Renal cortical epithelial cell (primary cell): ENCODE measurements around the gene MSL3. TPM values are rescaled to one million over a fixed set of nuclear protein-coding genes. Genes with fewer than 3 reads are reported as not detected.

ENCODE experiments used
- total RNA-seq: library from RNA; depleted of rRNA; stranded (reverse); fragments of >200 nt; gene quantifications from 2 replicates; pipeline ENCODE4 v1.2.3, GENCODE V29; 2014

MSL3 gene
- total RNA-seq, 1 donor from 2014 or later: 26.0 TPM

Other genes with a start within 250 kb of the MSL3 start
- 3.1 and 9.4 TPM in 2 replicates for gene ARHGAP6, start 92.3 kb upstream of the MSL3 start, total RNA-seq